ENCODE results near the gene RAB3D. TPM values are rescaled to one million over a fixed set of nuclear protein-coding genes. Genes with fewer than 3 reads are reported as not detected.

RAB3D gene
- polyA plus RNA-seq, 2 donors, result 21.7 to 25.7 TPM

- no peaks in the 10 kb centered on the region for H3K36me3 ChIP-seq (ENCODE audit: control insufficient read depth in 2 of 2, insufficient read depth in 2 of 2, low read length in 1 of 2)
- WGBS, 2 donors, result 63 to 79% methylated on average over 5 of the region's 5 CpGs
- no peaks in the 10 kb centered on the region for H3K4me1 ChIP-seq (ENCODE audit: control insufficient read depth in 2 of 2, insufficient read depth in 2 of 2, low read length in 1 of 2)
- no peak overlapping the region for H3K4me3 ChIP-seq (ENCODE audit: low read depth in 1 of 2, low read length in 2 of 2)
- H3K27ac ChIP-seq (ENCODE audit: low read depth in 2 of 2, low read length in 1 of 2), result no peak overlapping the region
- no peaks in the 10 kb centered on the region for H3K27me3 ChIP-seq (ENCODE audit: control insufficient read depth in 1 of 2, insufficient read depth in 2 of 2, low read length in 2 of 2)
- no peaks in the 10 kb centered on the region for H3K9me3 ChIP-seq (ENCODE audit: control insufficient read depth in 2 of 2, insufficient read depth in 1 of 2, low read depth in 1 of 2, low read length in 1 of 2)
Observed at GRCh38 chr19:11304936-11305335, 34.5 kb downstream of the RAB3D start.

GRCh38 chr19:11300811-11301120 is 38.7 kb downstream of the RAB3D start:
- Histone ChIP-seq H3K9me3 (ENCODE audit: control insufficient read depth in 2 of 2, insufficient read depth in 1 of 2, low read depth in 1 of 2, low read length in 1 of 2) (no peaks in the 10 kb centered on the region), H3K27me3 (ENCODE audit: control insufficient read depth in 1 of 2, insufficient read depth in 2 of 2, low read length in 2 of 2) (no peaks in the 10 kb centered on the region), H3K4me3 (ENCODE audit: low read depth in 1 of 2, low read length in 2 of 2) (no peak overlapping the region), H3K4me1 (ENCODE audit: control insufficient read depth in 2 of 2, insufficient read depth in 2 of 2, low read length in 1 of 2) (no peaks in the 10 kb centered on the region), H3K27ac (ENCODE audit: low read depth in 2 of 2, low read length in 1 of 2) (no peak overlapping the region), H3K36me3 (ENCODE audit: control insufficient read depth in 2 of 2, insufficient read depth in 2 of 2, low read length in 1 of 2) (no peaks in the 10 kb centered on the region)
- WGBS, 2 donors, result 86 to 92% methylated on average over 11 of the region's 11 CpGs

DNA sequence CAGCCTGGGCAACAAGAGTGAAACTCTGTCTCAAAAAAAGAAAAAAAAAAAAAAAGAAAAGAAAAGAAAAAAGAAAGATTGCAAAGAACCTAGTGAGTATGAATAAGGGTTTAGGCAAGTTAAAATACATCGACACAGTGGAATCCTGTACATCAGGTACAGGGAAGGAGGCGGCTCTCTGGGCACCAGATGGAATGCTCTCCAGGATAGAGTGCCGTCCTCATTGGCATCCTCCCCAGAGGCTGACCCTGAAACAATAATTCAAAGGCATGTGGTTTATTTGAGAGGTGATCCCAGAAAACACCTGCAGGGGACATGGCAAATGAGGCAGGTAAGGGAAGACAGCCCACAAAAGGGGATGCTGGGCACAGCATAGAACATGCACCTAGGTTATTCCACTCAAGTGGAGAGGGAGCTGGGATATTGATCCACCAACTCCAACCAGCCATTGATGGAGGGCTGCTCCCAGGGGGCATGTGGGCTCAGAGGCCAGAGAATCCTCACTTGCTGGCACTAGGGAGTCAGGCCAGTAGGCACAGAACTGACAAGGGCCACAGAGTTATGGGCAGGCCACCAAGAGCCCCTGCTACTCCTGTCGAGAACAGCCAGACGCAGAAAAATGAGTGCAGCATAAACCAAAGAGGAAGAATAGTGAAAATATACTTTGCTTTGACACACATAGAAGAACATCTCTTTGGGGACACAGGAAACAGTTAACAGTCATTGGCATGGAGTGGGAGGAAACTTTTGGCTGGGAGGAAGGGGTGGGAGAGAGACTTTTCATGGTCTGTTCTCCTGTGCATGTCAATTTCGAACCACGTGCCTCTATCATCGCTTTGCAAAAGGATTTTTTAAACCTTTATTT is 39.3 kb downstream of the RAB3D start:
- H3K36me3 ChIP-seq (ENCODE audit: control insufficient read depth in 2 of 2, insufficient read depth in 2 of 2, low read length in 1 of 2), result no peaks in the 10 kb centered on the region
- no peaks in the 10 kb centered on the region for H3K9me3 ChIP-seq (ENCODE audit: control insufficient read depth in 2 of 2, insufficient read depth in 1 of 2, low read depth in 1 of 2, low read length in 1 of 2)
- H3K4me3 ChIP-seq (ENCODE audit: low read depth in 1 of 2, low read length in 2 of 2), result no peak overlapping the region
- H3K27ac ChIP-seq (ENCODE audit: low read depth in 2 of 2, low read length in 1 of 2), result no peak overlapping the region
- WGBS, 2 donors, result 73 to 77% methylated on average over 8 of the region's 8 CpGs
- H3K4me1 ChIP-seq (ENCODE audit: control insufficient read depth in 2 of 2, insufficient read depth in 2 of 2, low read length in 1 of 2), result no peaks in the 10 kb centered on the region
- H3K27me3 ChIP-seq (ENCODE audit: control insufficient read depth in 1 of 2, insufficient read depth in 2 of 2, low read length in 2 of 2), result no peaks in the 10 kb centered on the region

DNA sequence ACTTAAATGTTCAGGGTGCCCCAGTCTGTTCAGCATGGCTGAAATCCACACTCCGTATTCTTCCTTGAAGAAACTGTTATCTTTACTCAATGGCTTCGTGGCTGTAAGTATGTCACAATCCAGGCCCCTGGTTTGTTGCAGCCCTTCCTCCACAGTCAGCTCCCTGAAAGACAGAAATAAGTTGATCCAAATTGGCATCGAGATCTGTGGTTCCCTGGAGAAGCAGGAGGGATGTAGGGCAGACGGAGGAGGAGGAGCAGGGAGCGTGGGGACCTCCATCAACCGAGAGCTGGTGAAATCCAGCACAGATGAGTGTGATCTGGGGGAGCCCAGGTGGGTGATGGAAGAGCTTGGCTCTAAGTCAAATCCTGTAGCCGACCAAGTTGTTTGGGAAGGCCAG is 43.2 kb downstream of the RAB3D start:
- Histone ChIP-seq H3K36me3 (ENCODE audit: control insufficient read depth in 2 of 2, insufficient read depth in 2 of 2, low read length in 1 of 2) (no peaks in the 10 kb centered on the region), H3K4me1 (ENCODE audit: control insufficient read depth in 2 of 2, insufficient read depth in 2 of 2, low read length in 1 of 2) (peaks cover 0 to 2% of the 10 kb centered on the region in 2 donors), H3K27ac (ENCODE audit: low read depth in 2 of 2, low read length in 1 of 2) (peak overlapping the region in 1 of 2 donors; percentile 27), H3K27me3 (ENCODE audit: control insufficient read depth in 1 of 2, insufficient read depth in 2 of 2, low read length in 2 of 2) (no peaks in the 10 kb centered on the region), H3K4me3 (ENCODE audit: low read depth in 1 of 2, low read length in 2 of 2) (no peak overlapping the region), H3K9me3 (ENCODE audit: control insufficient read depth in 2 of 2, insufficient read depth in 1 of 2, low read depth in 1 of 2, low read length in 1 of 2) (no peaks in the 10 kb centered on the region)
- WGBS, 2 donors, result 47 to 49% methylated on average over 7 of the region's 7 CpGs

- H3K27ac ChIP-seq (ENCODE audit: low read depth in 2 of 2, low read length in 1 of 2), result peak within 1 kb of the TSS in 1 of 2 donors; percentile 27
- no peaks in the 10 kb centered on the region for H3K36me3 ChIP-seq (ENCODE audit: control insufficient read depth in 2 of 2, insufficient read depth in 2 of 2, low read length in 1 of 2)
- H3K4me3 ChIP-seq (ENCODE audit: low read depth in 1 of 2, low read length in 2 of 2), result no peak within 1 kb of the TSS
- H3K4me1 ChIP-seq (ENCODE audit: control insufficient read depth in 2 of 2, insufficient read depth in 2 of 2, low read length in 1 of 2), result peaks cover 0 to 2% of the 10 kb centered on the region in 2 donors
- WGBS, 2 donors, result 79 to 81% methylated on average over 8 of the region's 8 CpGs
- no peaks in the 10 kb centered on the region for H3K27me3 ChIP-seq (ENCODE audit: control insufficient read depth in 1 of 2, insufficient read depth in 2 of 2, low read length in 2 of 2)
- H3K9me3 ChIP-seq (ENCODE audit: control insufficient read depth in 2 of 2, insufficient read depth in 1 of 2, low read depth in 1 of 2, low read length in 1 of 2), result no peaks in the 10 kb centered on the region
Observed at GRCh38 chr19:11295665-11296245, 43.7 kb downstream of the RAB3D start, which contains the start of gene TSPAN16. Gene TSPAN16 (plus strand): TSS chr19:11296160. CDS start chr19:11296298, 138 bp downstream.

DNA sequence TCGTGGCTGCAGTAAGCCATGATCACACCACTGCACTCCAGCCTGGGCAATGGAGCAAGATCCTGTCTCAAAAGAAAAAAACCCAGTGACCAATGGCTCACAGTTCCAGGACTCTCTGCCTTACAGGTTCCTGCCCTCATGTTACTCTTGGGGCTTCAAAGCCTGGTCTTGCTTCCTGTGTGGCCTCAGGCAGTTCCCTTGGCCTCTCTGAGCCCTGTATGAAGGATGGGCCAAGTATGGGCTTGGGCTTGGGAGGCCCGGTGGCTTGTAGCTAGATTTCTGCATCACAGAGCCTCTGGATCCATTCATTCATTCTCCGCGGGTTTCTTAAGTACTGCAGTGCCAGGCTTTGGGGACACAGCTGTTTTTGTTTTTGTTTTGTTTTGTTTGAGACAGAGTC is 44.3 kb downstream of the RAB3D start:
- H3K4me3 ChIP-seq (ENCODE audit: low read depth in 1 of 2, low read length in 2 of 2), result no peak overlapping the region
- no peaks in the 10 kb centered on the region for H3K9me3 ChIP-seq (ENCODE audit: control insufficient read depth in 2 of 2, insufficient read depth in 1 of 2, low read depth in 1 of 2, low read length in 1 of 2)
- peak overlapping the region in 1 of 2 donors; percentile 9 for H3K27ac ChIP-seq (ENCODE audit: low read depth in 2 of 2, low read length in 1 of 2)
- H3K36me3 ChIP-seq (ENCODE audit: control insufficient read depth in 2 of 2, insufficient read depth in 2 of 2, low read length in 1 of 2), result no peaks in the 10 kb centered on the region
- peaks cover 0 to 2% of the 10 kb centered on the region in 2 donors for H3K4me1 ChIP-seq (ENCODE audit: control insufficient read depth in 2 of 2, insufficient read depth in 2 of 2, low read length in 1 of 2)
- H3K27me3 ChIP-seq (ENCODE audit: control insufficient read depth in 1 of 2, insufficient read depth in 2 of 2, low read length in 2 of 2), result no peaks in the 10 kb centered on the region
- 75 to 87% methylated on average over 4 of the region's 4 CpGs for WGBS, 2 donors

DNA sequence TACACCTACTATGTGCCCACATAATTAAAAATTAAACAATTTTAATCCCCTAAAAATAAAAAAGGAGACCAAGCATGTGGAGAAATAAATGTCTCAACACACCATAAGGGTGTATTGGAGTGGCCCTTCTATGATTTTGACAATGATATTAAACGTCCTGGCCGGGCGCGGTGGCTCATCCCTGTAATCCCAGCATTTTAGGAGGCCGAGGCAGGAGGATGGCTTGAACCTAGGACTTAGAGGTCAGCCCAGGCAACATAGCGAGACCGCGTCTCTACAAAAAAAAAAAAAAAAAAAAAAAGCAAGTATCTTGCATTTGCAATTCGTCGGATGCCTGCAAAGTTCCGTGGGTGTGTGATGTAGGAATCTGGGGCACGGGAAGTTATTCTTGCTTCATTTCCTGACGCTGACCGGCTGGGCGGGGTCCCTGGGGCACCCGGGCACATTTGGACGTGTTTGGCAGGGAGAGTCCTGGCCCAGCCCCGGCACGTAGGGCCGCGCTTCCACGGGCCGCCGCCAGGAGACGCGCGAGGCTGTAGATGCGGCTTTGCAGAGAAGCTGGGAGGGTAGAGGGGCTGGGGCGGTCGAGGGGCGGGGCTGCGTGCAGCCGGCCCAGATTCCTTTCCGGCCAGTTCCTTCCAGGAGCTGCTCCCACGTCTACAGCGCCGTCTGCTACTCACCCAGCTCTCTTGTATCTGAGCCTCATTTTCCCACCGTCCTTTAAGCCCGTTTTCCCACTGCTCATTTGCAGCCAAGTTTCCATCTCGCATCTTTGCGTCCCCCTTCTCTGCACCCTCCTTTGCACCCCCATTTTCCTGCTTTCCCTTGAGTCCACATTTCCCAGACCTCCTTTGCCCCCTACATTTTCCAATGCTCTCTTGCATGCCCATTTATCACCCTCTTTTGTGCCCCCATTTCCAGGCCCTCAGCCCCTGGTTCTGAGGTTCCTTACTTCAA is 45.7 kb downstream of the RAB3D start:
- 3% methylated on average over 39 to 41 of the region's 41 CpGs for WGBS, 2 donors
- peaks cover 0 to 2% of the 10 kb centered on the region in 2 donors for H3K4me1 ChIP-seq (ENCODE audit: control insufficient read depth in 2 of 2, insufficient read depth in 2 of 2, low read length in 1 of 2)
- H3K36me3 ChIP-seq (ENCODE audit: control insufficient read depth in 2 of 2, insufficient read depth in 2 of 2, low read length in 1 of 2), result no peaks in the 10 kb centered on the region
- no peak overlapping the region for H3K4me3 ChIP-seq (ENCODE audit: low read depth in 1 of 2, low read length in 2 of 2)
- H3K9me3 ChIP-seq (ENCODE audit: control insufficient read depth in 2 of 2, insufficient read depth in 1 of 2, low read depth in 1 of 2, low read length in 1 of 2), result no peaks in the 10 kb centered on the region
- H3K27me3 ChIP-seq (ENCODE audit: control insufficient read depth in 1 of 2, insufficient read depth in 2 of 2, low read length in 2 of 2), result no peaks in the 10 kb centered on the region
- peak overlapping the region; percentile 49 to 66 for H3K27ac ChIP-seq (ENCODE audit: low read depth in 2 of 2, low read length in 1 of 2)

DNA sequence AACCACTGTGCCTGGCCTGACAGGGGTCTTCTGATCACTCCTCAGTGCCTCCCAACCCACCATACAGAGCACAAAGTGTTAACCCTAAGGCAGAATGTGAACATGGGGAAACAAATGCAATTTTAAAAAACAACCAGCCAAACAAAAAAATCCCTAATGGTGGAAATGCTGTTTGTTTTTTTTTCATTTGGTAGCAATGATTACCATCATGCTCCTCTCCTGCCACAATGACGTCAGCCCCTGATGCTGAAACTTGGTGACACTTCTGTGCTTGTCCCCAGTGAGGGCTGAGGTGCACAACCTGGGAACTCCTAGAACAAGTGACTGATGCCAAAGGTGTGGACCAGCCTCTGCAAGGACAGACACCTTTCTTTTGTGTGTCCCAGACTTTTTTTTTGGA is 47.5 kb downstream of the RAB3D start:
- Histone ChIP-seq H3K27me3 (ENCODE audit: control insufficient read depth in 1 of 2, insufficient read depth in 2 of 2, low read length in 2 of 2) (no peaks in the 10 kb centered on the region), H3K4me1 (ENCODE audit: control insufficient read depth in 2 of 2, insufficient read depth in 2 of 2, low read length in 1 of 2) (peaks cover 0 to 2% of the 10 kb centered on the region in 2 donors), H3K9me3 (ENCODE audit: control insufficient read depth in 2 of 2, insufficient read depth in 1 of 2, low read depth in 1 of 2, low read length in 1 of 2) (no peaks in the 10 kb centered on the region), H3K36me3 (ENCODE audit: control insufficient read depth in 2 of 2, insufficient read depth in 2 of 2, low read length in 1 of 2) (no peaks in the 10 kb centered on the region), H3K4me3 (ENCODE audit: low read depth in 1 of 2, low read length in 2 of 2) (no peak overlapping the region), H3K27ac (ENCODE audit: low read depth in 2 of 2, low read length in 1 of 2) (no peak overlapping the region)
- WGBS, 2 donors, result 71 to 77% methylated on average over 1 of the region's 1 CpG

DNA sequence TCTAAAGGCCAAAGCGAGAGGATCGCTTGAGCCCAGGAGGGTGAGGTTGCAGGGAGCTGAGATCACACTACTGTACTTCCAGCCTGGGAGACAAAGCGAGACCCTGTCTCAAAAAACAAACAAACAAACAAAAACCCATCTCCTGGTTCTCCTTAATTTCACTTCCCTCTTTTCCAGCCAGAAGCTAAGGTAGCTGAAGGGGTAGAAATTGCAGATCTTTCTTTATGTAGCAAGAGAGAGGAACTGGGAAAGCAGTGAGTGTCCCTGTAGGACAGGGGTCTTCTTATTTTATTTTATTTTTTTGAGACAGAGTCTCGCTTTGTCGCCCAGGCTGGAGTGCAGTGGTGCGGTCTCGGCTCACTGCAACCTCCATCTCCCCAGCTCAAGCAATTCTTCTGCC is 48.0 kb downstream of the RAB3D start:
- WGBS, 2 donors, result 94 to 96% methylated on average over 7 of the region's 7 CpGs
- Histone ChIP-seq H3K27me3 (ENCODE audit: control insufficient read depth in 1 of 2, insufficient read depth in 2 of 2, low read length in 2 of 2) (no peaks in the 10 kb centered on the region), H3K27ac (ENCODE audit: low read depth in 2 of 2, low read length in 1 of 2) (no peak overlapping the region), H3K4me3 (ENCODE audit: low read depth in 1 of 2, low read length in 2 of 2) (no peak overlapping the region), H3K4me1 (ENCODE audit: control insufficient read depth in 2 of 2, insufficient read depth in 2 of 2, low read length in 1 of 2) (peaks cover 0 to 2% of the 10 kb centered on the region in 2 donors), H3K9me3 (ENCODE audit: control insufficient read depth in 2 of 2, insufficient read depth in 1 of 2, low read depth in 1 of 2, low read length in 1 of 2) (no peaks in the 10 kb centered on the region), H3K36me3 (ENCODE audit: control insufficient read depth in 2 of 2, insufficient read depth in 2 of 2, low read length in 1 of 2) (no peaks in the 10 kb centered on the region)

Measured in esophagus (tissue), 2 donors.